ENCODE measurements around the gene SPAST.

DNA sequence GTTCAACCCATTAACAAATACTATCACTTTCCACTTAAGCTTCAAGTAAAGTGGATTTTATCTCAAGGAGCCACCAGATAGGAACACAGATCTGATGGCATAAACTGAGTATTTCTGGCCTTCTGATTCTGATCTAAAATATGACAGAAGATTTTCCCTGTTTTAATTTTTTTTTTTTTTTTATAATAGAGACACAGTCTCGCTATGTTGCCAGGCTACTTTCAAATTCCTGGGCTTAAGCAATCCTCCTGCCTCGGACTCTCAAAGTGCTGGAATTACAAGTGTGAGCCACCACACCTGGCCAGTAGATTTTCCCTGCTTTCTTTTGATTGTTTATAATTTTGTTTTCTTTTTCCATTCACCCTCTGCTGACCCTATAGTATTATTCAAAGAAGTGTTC is 65.7 kb downstream of the SPAST start:
- no peak for TF ChIP-seq POLR2AphosphoS5 (IDR thresholded peaks at IDR 0.05; ENCODE audit: borderline replicate concordance, low read depth, low read length)
- TF ChIP-seq EZH2 (IDR thresholded peaks at IDR 0.05) = no peak
- TF ChIP-seq FOXP2 (optimal IDR thresholded peaks at IDR 0.05; ENCODE audit: control extremely low read depth, extremely low read length, insufficient read depth) = no peak

Measured in SK-N-MC (cell line).